A673 (cell line): ENCODE results near the gene STK17A. TPM values are rescaled to one million over a fixed set of nuclear protein-coding genes. Genes with fewer than 3 reads are reported as not detected.

Experiments used
- BruUV-seq: library from RNA; stranded (reverse); fragments of 400-500 nt; replicated peaks from 2 replicates; lab custom pipeline; 2021; lab: Mats Ljungman, UMichigan
- CTCF ChIA-PET: fragments of 300-600 bp; sonication (Branson Sonifier 250); formaldehyde crosslinking; loops from one replicate; lab custom pipeline; 2022; ENCODE audit warnings: antibody characterized with exemption; lab: Charles Lee
- POLR2A ChIA-PET: fragments of 300-600 bp; sonication (Branson Sonifier 250); formaldehyde crosslinking; loops from one replicate; lab custom pipeline; 2022; ENCODE audit warnings: antibody characterized with exemption; ENCODE audit not compliant: low non-redundant PET; lab: Charles Lee
- DNase-seq: peaks from one replicate; pipeline ENCODE4 v3.0.0-alpha.2; 2015; ENCODE audit warnings: low spot score
- H3K27ac ChIP-seq: fragments of 200-600 bp; sonication (generic); 2 replicates; pipeline ENCODE4 v1.5.1; 2016; ENCODE audit warnings: mixed run types, low read depth, mild to moderate bottlenecking, mixed read lengths, antibody characterized with exemption, low read length; ENCODE audit not compliant: poor library complexity, severe bottlenecking
- H3K27me3 ChIP-seq: fragments of 200-600 bp; sonication (generic); replicated peaks from 2 replicates; pipeline ENCODE4 v1.6.1; 2017; ENCODE audit warnings: mixed run types, low read depth, mild to moderate bottlenecking, mixed read lengths, antibody characterized with exemption, low read length; ENCODE audit not compliant: insufficient read depth, poor library complexity
- H3K36me3 ChIP-seq: fragments of 200-600 bp; sonication (generic); 2 replicates; pipeline ENCODE4 v1.6.1; 2016; ENCODE audit warnings: mixed run types, mild to moderate bottlenecking, mixed read lengths, antibody characterized with exemption, low read length; ENCODE audit not compliant: insufficient read depth, poor library complexity, severe bottlenecking
- H3K4me1 ChIP-seq: fragments of 200-600 bp; sonication (generic); 2 replicates; pipeline ENCODE4 v1.6.1; 2017; ENCODE audit warnings: mixed run types, mild to moderate bottlenecking, mixed read lengths, antibody characterized with exemption, low read length; ENCODE audit not compliant: insufficient read depth, poor library complexity, severe bottlenecking
- H3K4me3 ChIP-seq: fragments of 200-600 bp; sonication (generic); 2 replicates; pipeline ENCODE4 v1.5.1; 2016; ENCODE audit warnings: low read depth, mixed run types, mild to moderate bottlenecking, mixed read lengths, low read length; ENCODE audit not compliant: poor library complexity, severe bottlenecking
- H3K9me3 ChIP-seq: fragments of 200-600 bp; sonication (generic); 2 replicates; pipeline ENCODE4 v1.6.1; 2016; ENCODE audit warnings: mixed run types, low read depth, mild to moderate bottlenecking, mixed read lengths, antibody characterized with exemption, low read length; ENCODE audit not compliant: poor library complexity, severe bottlenecking
- CTCF ChIP-seq: fragments of 300-800, 200-600 bp; sonication (generic); conservative IDR thresholded peaks from 2 replicates; pipeline ENCODE4 v1.5.1; 2017; ENCODE audit warnings: low read depth, mild to moderate bottlenecking, antibody characterized with exemption, low read length, moderate library complexity, mixed read lengths
- EZH2 ChIP-seq: fragments of 200-600 bp; sonication (generic); IDR thresholded peaks from 2 replicates; pipeline ENCODE4 v1.6.1; 2017; ENCODE audit warnings: borderline replicate concordance, low read depth, mild to moderate bottlenecking, mixed read lengths, antibody characterized with exemption, low read length; ENCODE audit not compliant: poor library complexity, severe bottlenecking
- intact Hi-C: fragments of 100-400 bp; cut with micrococcal nuclease; formaldehyde crosslinking; loops from one replicate; pipeline ENCODE4 v1.10.0; 2022; ENCODE audit not compliant: unreplicated experiment
- total RNA-seq: library from RNA; stranded (reverse); gene quantifications from 2 replicates; pipeline ENCODE4 v1.2.3, GENCODE V29; 2021

The STK17A gene
- total RNA-seq, 1 experiment from 2014 or later, result 27.3 TPM

- ChIA-PET POLR2A (no interaction called here), CTCF (no interaction called here)
- no peak overlapping the region for H3K27ac ChIP-seq
- no peaks in the 10 kb centered on the region for H3K4me1 ChIP-seq
- intact Hi-C loops, result no loop called here
- TF ChIP-seq EZH2 (no peak), CTCF (no peak)
- H3K9me3 ChIP-seq, result no peaks in the 10 kb centered on the region
- no peaks in the 10 kb centered on the region for H3K27me3 ChIP-seq
- H3K36me3 ChIP-seq, result no peaks in the 10 kb centered on the region
- no peak overlapping the region for H3K4me3 ChIP-seq
- DNase-seq, result no peak
- no TSS peak for BruUV-seq
Observed at GRCh38 chr7:43565786-43566185, 17.1 kb upstream of the STK17A start.

GRCh38 chr7:43568529-43568928 lies 14.4 kb upstream of the STK17A start:
- H3K27me3 ChIP-seq, result no peaks in the 10 kb centered on the region
- no peak overlapping the region for H3K4me3 ChIP-seq
- H3K36me3 ChIP-seq, result no peaks in the 10 kb centered on the region
- intact Hi-C loops, result no loop called here
- ChIA-PET POLR2A (no interaction called here), CTCF (no interaction called here)
- H3K27ac ChIP-seq, result no peak overlapping the region
- H3K9me3 ChIP-seq, result no peaks in the 10 kb centered on the region
- no peaks in the 10 kb centered on the region for H3K4me1 ChIP-seq
- TF ChIP-seq CTCF, result no peak
- no TSS peak for BruUV-seq
- DNase-seq, result no peak

- intact Hi-C loops, result no loop called here
- no peaks in the 10 kb centered on the region for H3K9me3 ChIP-seq
- CTCF ChIA-PET, result no interaction called here
- TF ChIP-seq EZH2 (no peak), CTCF (no peak)
- H3K4me1 ChIP-seq, result no peaks in the 10 kb centered on the region
- H3K36me3 ChIP-seq, result no peaks in the 10 kb centered on the region
- BruUV-seq, result no TSS peak
- no peak for DNase-seq
- H3K27me3 ChIP-seq, result no peaks in the 10 kb centered on the region
- POLR2A ChIA-PET, result no interaction called here
- H3K27ac ChIP-seq, result no peak overlapping the region
- H3K4me3 ChIP-seq, result no peak overlapping the region
Observed at GRCh38 chr7:43569424-43569823, 13.5 kb upstream of the STK17A start.
